Nephron (organoid): ENCODE data around the gene QRSL1.

ENCODE experiments used
- H3K27ac Mint-ChIP-seq, 3 experiments: 2 replicates each; pipeline ENCODE4 v1.8.0; 2020; ENCODE audit warnings: mixed read lengths in 3 of 3, mild to moderate bottlenecking in 2 of 3, moderate library complexity in 1 of 3
- H3K27me3 Mint-ChIP-seq: 2 replicates; pipeline ENCODE4 v1.8.0; 2021; ENCODE audit warnings: low read depth, mild to moderate bottlenecking, moderate library complexity, mixed read lengths
- H3K36me3 Mint-ChIP-seq: 2 replicates; pipeline ENCODE4 v1.8.0; 2020; ENCODE audit warnings: low read depth, mixed read lengths
- H3K4me1 Mint-ChIP-seq: 2 replicates; pipeline ENCODE4 v1.8.0; 2020; ENCODE audit warnings: mixed read lengths
- H3K4me3 Mint-ChIP-seq, 3 experiments: 2 replicates each; pipeline ENCODE4 v1.8.0; 2020; ENCODE audit warnings: mild to moderate bottlenecking in 3 of 3, mixed read lengths in 3 of 3, moderate library complexity in 2 of 3
- H3K9me3 Mint-ChIP-seq: 2 replicates; pipeline ENCODE4 v1.8.0; 2020; ENCODE audit warnings: mixed read lengths
- CTCF ChIP-seq, 3 experiments: fragments of 200-600 bp; sonication (generic); IDR thresholded peaks; one replicate each; pipeline ENCODE4 v1.5.0; 2021; ENCODE audit warnings: antibody characterized with exemption in 3 of 3; ENCODE audit not compliant: unreplicated experiment in 3 of 3

The QRSL1 gene

GRCh38 chr6:106628658-106629102 lies 698 bp upstream of the QRSL1 start:
- Mint-ChIP-seq H3K4me3 (peak overlapping the region; percentile 92 to 96 (median 95)), H3K36me3 (peaks cover 3% of the 10 kb centered on the region), H3K27me3 (no peaks in the 10 kb centered on the region), H3K27ac (peak overlapping the region; percentile 91 to 98 (median 96)), H3K4me1 (peaks cover 16% of the 10 kb centered on the region), H3K9me3 (no peaks in the 10 kb centered on the region)
- TF ChIP-seq CTCF (IDR thresholded peaks at IDR 0.05; ENCODE audit: unreplicated experiment in 3 of 3) = no peak

GRCh38 chr6:106629859-106630163 lies 433 bp downstream of the QRSL1 start:
- peaks cover 16% of the 10 kb centered on the region for H3K4me1 Mint-ChIP-seq
- peaks cover 3% of the 10 kb centered on the region for H3K36me3 Mint-ChIP-seq
- H3K27me3 Mint-ChIP-seq = no peaks in the 10 kb centered on the region
- peak overlapping the region; percentile 92 to 96 (median 95) for H3K4me3 Mint-ChIP-seq
- H3K27ac Mint-ChIP-seq = peak overlapping the region; percentile 91 to 98 (median 96)
- TF ChIP-seq CTCF (IDR thresholded peaks at IDR 0.05; ENCODE audit: unreplicated experiment in 3 of 3) = no peak
- no peaks in the 10 kb centered on the region for H3K9me3 Mint-ChIP-seq

DNA sequence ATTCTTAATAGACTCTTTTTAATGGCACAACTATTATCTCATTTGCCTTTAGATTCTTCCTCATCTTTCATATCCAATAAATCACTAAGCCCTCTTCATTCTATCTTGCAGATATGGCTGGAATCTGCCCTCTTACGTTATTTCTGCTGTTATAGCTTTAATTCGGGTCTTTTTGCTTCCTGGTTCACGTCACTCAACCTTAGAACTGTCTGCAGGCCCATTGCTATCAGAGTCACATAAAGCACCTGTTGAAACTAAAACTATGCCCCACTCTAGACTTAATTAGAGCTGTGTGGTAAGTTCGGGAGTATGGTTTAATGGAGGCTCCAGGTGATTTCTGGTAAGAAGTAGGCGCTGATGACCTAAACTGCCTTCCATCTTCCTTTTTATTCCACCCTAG lies 988 bp downstream of the QRSL1 start:
- peak overlapping the region; percentile 91 to 98 (median 96) for H3K27ac Mint-ChIP-seq
- peak overlapping the region; percentile 92 to 96 (median 95) for H3K4me3 Mint-ChIP-seq
- H3K27me3 Mint-ChIP-seq = no peaks in the 10 kb centered on the region
- TF ChIP-seq CTCF (IDR thresholded peaks at IDR 0.05; ENCODE audit: unreplicated experiment in 3 of 3) = no peak
- H3K4me1 Mint-ChIP-seq = peaks cover 16% of the 10 kb centered on the region
- H3K36me3 Mint-ChIP-seq = peaks cover 8% of the 10 kb centered on the region
- H3K9me3 Mint-ChIP-seq = no peaks in the 10 kb centered on the region

GRCh38 chr6:106631346-106631745 lies 2.0 kb downstream of the QRSL1 start:
- H3K27me3 Mint-ChIP-seq = no peaks in the 10 kb centered on the region
- no peaks in the 10 kb centered on the region for H3K9me3 Mint-ChIP-seq

DNA sequence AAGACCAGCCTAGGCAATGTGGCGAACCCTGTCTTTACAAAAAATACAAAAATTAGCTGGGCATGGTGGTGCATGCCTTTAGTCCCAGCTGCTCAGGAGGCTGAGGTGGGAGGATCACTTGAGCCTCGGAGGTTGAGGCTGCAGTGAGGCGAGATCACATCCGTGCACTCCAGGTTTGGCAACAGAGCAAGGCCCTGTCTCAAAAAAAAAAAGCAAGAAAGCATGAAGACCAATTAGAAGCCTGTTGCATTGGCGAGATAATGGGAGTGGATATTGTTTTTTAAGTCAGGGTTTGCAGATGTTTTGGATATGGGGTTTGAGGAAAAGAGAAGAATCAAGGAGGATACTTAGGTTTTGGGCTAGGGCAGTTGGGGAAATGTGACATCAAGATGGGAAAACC lies 5.2 kb downstream of the QRSL1 start:
- H3K4me1 Mint-ChIP-seq = peaks cover 6% of the 10 kb centered on the region
- H3K9me3 Mint-ChIP-seq = no peaks in the 10 kb centered on the region
- H3K36me3 Mint-ChIP-seq = peaks cover 18% of the 10 kb centered on the region
- no peak for TF ChIP-seq CTCF (IDR thresholded peaks at IDR 0.05; ENCODE audit: unreplicated experiment in 3 of 3)
- no peak overlapping the region for H3K4me3 Mint-ChIP-seq
- H3K27ac Mint-ChIP-seq = no peak overlapping the region
- H3K27me3 Mint-ChIP-seq = no peaks in the 10 kb centered on the region

More at GRCh38 chr6:106631346-106631745, 2.0 kb downstream of the QRSL1 start:
- Mint-ChIP-seq H3K27ac (no peak overlapping the region), H3K36me3 (peaks cover 8% of the 10 kb centered on the region), H3K4me3 (peak overlapping the region in 1 of 3 experiments; percentile 82), H3K4me1 (peaks cover 16% of the 10 kb centered on the region)
- TF ChIP-seq CTCF (IDR thresholded peaks at IDR 0.05; ENCODE audit: unreplicated experiment in 3 of 3) = no peak

DNA sequence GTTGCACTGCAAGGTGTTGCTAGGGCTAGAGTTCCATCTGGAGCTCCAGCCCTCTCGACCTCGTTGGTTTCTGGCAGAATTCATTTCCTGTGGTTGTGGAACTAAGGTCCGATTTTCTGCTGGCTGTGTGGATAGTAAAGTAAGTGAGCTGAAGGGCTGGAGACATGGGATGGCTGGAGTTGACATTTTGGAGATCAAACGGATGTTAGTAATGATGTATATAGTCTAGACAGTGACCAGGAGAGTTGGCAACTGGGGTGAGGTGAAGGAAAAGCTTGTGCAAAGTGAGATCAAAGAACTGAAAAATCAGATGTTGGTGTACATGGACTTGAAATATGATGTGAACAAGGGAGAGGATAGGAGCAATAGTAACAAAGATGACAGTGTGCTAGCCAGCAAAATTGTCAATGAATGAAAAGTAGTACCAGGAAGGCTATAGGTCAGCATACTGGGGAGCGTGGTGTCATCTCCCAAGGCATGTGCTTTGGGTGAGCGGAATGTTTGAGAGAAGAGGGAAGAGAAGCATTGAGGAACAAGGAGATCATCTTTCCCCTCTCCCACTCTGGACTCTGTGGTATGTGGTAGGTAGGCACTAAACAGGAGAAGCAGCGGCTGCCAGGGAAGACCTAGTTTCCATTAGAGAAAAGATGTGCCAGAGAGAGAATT lies 7.8 kb downstream of the QRSL1 start:
- H3K4me1 Mint-ChIP-seq = no peaks in the 10 kb centered on the region
- TF ChIP-seq CTCF (IDR thresholded peaks at IDR 0.05; ENCODE audit: unreplicated experiment in 3 of 3) = no peak
- H3K4me3 Mint-ChIP-seq = no peak overlapping the region
- no peaks in the 10 kb centered on the region for H3K27me3 Mint-ChIP-seq
- no peak overlapping the region for H3K27ac Mint-ChIP-seq
- H3K9me3 Mint-ChIP-seq = no peaks in the 10 kb centered on the region
- peaks cover 22% of the 10 kb centered on the region for H3K36me3 Mint-ChIP-seq
